H1 (cell line): ENCODE data around the gene NPIPB13. TPM values are rescaled to one million over a fixed set of nuclear protein-coding genes. Genes with fewer than 3 reads are reported as not detected.
A peak's percentile ranks its signal among the peaks of the same experiment; 100 is the strongest.
"Not testable (repeated sequence)": the region's sequence is repeated elsewhere in the genome, so short reads cannot be mapped to it uniquely, and the experiment has no call there.

Source experiments
- CTCF ChIA-PET: fragments of 300-600 bp; sonication (Branson Sonifier 250); formaldehyde crosslinking; loops from one replicate; lab custom pipeline; 2021; ENCODE audit not compliant: partially characterized antibody; lab: Charles Lee
- POLR2A ChIA-PET: fragments of 300-600 bp; sonication (Branson Sonifier 250); formaldehyde crosslinking; loops from one replicate; lab custom pipeline; 2021; ENCODE audit warnings: inconsistent platforms; ENCODE audit not compliant: partially characterized antibody; lab: Charles Lee
- DNase-seq, 2 experiments: peaks; one replicate each; pipeline versions ENCODE4 v3.0.0 to v3.0.0-alpha.2; 2010 to 2022; ENCODE audit warnings: low spot score in 2 of 2, low read depth in 1 of 2, mixed read lengths in 1 of 2
- FAIRE-seq: peaks from 2 replicates; lab custom pipeline; 2011; peaks lifted over from hg19 to GRCh38; lab: Jason Lieb, UNC
- H2AFZ ChIP-seq: 2 replicates; pipeline ENCODE4 v1.8.1; 2012; ENCODE audit warnings: low read length, inconsistent platforms
- H2AK5ac ChIP-seq: 2 replicates; pipeline ENCODE4 v1.6.1; 2013; ENCODE audit warnings: low read depth, low read length
- H2BK120ac ChIP-seq: replicated peaks from 2 replicates; pipeline ENCODE3; 2013; ENCODE audit warnings: low read depth, low read length, inconsistent platforms
- H2BK12ac ChIP-seq: 2 replicates; pipeline ENCODE4 v1.6.1; 2013; ENCODE audit warnings: low read depth, low read length
- H2BK15ac ChIP-seq: 2 replicates; pipeline ENCODE4 v1.6.1; 2013; ENCODE audit warnings: low read length
- H2BK20ac ChIP-seq: 2 replicates; pipeline ENCODE4 v1.6.1; 2013; ENCODE audit warnings: low read length
- H2BK5ac ChIP-seq: 2 replicates; pipeline ENCODE4 v1.6.1; 2013; ENCODE audit warnings: low read depth, low read length
- H3K14ac ChIP-seq: 2 replicates; pipeline ENCODE4 v1.6.1; 2013; ENCODE audit warnings: inconsistent platforms; ENCODE audit not compliant: insufficient read length
- H3K18ac ChIP-seq: 2 replicates; pipeline ENCODE4 v1.6.1; 2013; ENCODE audit warnings: low read length; ENCODE audit errors: extremely low read depth
- H3K23ac ChIP-seq: 2 replicates; pipeline ENCODE4 v1.6.1; 2013; ENCODE audit warnings: inconsistent platforms; ENCODE audit not compliant: insufficient read length
- H3K23me2 ChIP-seq: 2 replicates; pipeline ENCODE4 v1.6.1; 2013; ENCODE audit warnings: low read depth, low read length
- H3K27ac ChIP-seq: 2 replicates; pipeline ENCODE4 v1.6.1; 2011; ENCODE audit warnings: low read depth, low read length, inconsistent platforms
- H3K27me3 ChIP-seq, 4 experiments: replicated peaks in 1 of 4; 1 replicate in 1 of 4; 2 replicates in 3 of 4; pipeline versions ENCODE4 v1.6.1 to v1.8.1; 2011 to 2013; ENCODE audit warnings: low read length in 3 of 4, mild to moderate bottlenecking in 3 of 4, inconsistent platforms in 2 of 4, mixed read lengths in 2 of 4, moderate library complexity in 1 of 4; ENCODE audit not compliant: control insufficient read depth in 3 of 4, insufficient read depth in 3 of 4; ENCODE audit errors: extremely low read depth in 1 of 4
- H3K36me3 ChIP-seq, 4 experiments: 2 replicates each; pipeline versions ENCODE4 v1.6.1 to v1.8.1; 2011 to 2013; ENCODE audit warnings: mild to moderate bottlenecking in 4 of 4, low read length in 3 of 4, moderate library complexity in 2 of 4, control low read depth in 1 of 4, inconsistent platforms in 1 of 4; ENCODE audit not compliant: insufficient read depth in 4 of 4, control insufficient read depth in 2 of 4
- H3K4ac ChIP-seq: replicated peaks from 2 replicates; pipeline ENCODE3; 2013; ENCODE audit warnings: low read length, low read depth, mixed read lengths, inconsistent platforms; ENCODE audit not compliant: insufficient read length
- H3K4me1 ChIP-seq, 4 experiments: replicated peaks in 1 of 4; 1 replicate in 1 of 4; 2 replicates in 3 of 4; pipeline versions ENCODE4 v1.6.1 to v1.8.1; 2011 to 2013; ENCODE audit warnings: low read length in 3 of 4, inconsistent platforms in 2 of 4, mixed read lengths in 1 of 4; ENCODE audit not compliant: insufficient read depth in 4 of 4, control insufficient read depth in 3 of 4
- H3K4me2 ChIP-seq, 2 experiments: 2 replicates each; pipeline versions ENCODE4 v1.6.1 to v1.8.1; 2011 to 2013; ENCODE audit warnings: low read depth in 2 of 2, low read length in 2 of 2, control low read depth in 1 of 2, inconsistent platforms in 1 of 2, mild to moderate bottlenecking in 1 of 2; ENCODE audit not compliant: insufficient read depth in 1 of 2
- H3K4me3 ChIP-seq, 4 experiments: fragments of 200-600, 300-600 bp in 1 of 4; sonication (generic), shearing (Covaris generic), sonication (Bioruptor Twin) in 1 of 4; 2 replicates each; pipeline versions ENCODE4 v1.5.1 to v1.8.1; 2011 to 2016; ENCODE audit warnings: low read length in 4 of 4, low read depth in 3 of 4, control low read depth in 2 of 4, inconsistent platforms in 2 of 4, mild to moderate bottlenecking in 2 of 4, mixed read lengths in 1 of 4, moderate library complexity in 1 of 4; ENCODE audit not compliant: insufficient read depth in 2 of 4; ENCODE audit errors: extremely low read depth in 1 of 4
- H3K56ac ChIP-seq: replicated peaks from 2 replicates; pipeline ENCODE3; 2013; ENCODE audit warnings: low read depth, mild to moderate bottlenecking, mixed read lengths, low read length, inconsistent platforms; ENCODE audit not compliant: insufficient read length
- H3K79me1 ChIP-seq: 2 replicates; pipeline ENCODE4 v1.6.1; 2013; ENCODE audit warnings: low read depth, low read length, control low read depth
- H3K79me2 ChIP-seq, 2 experiments: 2 replicates each; pipeline versions ENCODE4 v1.6.1 to v1.8.1; 2012 to 2013; ENCODE audit warnings: low read length in 2 of 2, mild to moderate bottlenecking in 2 of 2, inconsistent platforms in 1 of 2; ENCODE audit not compliant: insufficient read depth in 2 of 2, control insufficient read depth in 1 of 2
- H3K9ac ChIP-seq, 4 experiments: replicated peaks in 1 of 4; 1 replicate in 1 of 4; 2 replicates in 3 of 4; pipeline versions ENCODE4 v1.6.1 to v1.8.1; 2011 to 2013; ENCODE audit warnings: low read depth in 3 of 4, low read length in 3 of 4, control low read depth in 2 of 4, mild to moderate bottlenecking in 2 of 4, moderate library complexity in 2 of 4, inconsistent platforms in 1 of 4; ENCODE audit errors: extremely low read depth in 1 of 4
- H3K9me3 ChIP-seq, 2 experiments: 2 replicates each; pipeline versions ENCODE4 v1.6.1 to v1.8.1; 2012 to 2013; ENCODE audit warnings: mild to moderate bottlenecking in 2 of 2, moderate library complexity in 2 of 2, control low read depth in 1 of 2, inconsistent platforms in 1 of 2, low read depth in 1 of 2, low read length in 1 of 2, mixed read lengths in 1 of 2; ENCODE audit not compliant: insufficient read depth in 2 of 2
- H4K20me1 ChIP-seq, 2 experiments: replicated peaks in 1 of 2; 2 replicates each; pipeline versions ENCODE3 to v1.8.1; 2011 to 2013; ENCODE audit warnings: inconsistent platforms in 2 of 2, low read length in 2 of 2, mild to moderate bottlenecking in 1 of 2; ENCODE audit not compliant: insufficient read depth in 2 of 2, control insufficient read depth in 1 of 2
- H4K5ac ChIP-seq: 2 replicates; pipeline ENCODE4 v1.6.1; 2013; ENCODE audit warnings: low read length, low read depth, mixed read lengths, inconsistent platforms; ENCODE audit not compliant: insufficient read length
- H4K8ac ChIP-seq: 2 replicates; pipeline ENCODE4 v1.8.0; 2013; ENCODE audit warnings: mild to moderate bottlenecking, moderate library complexity, low read length, inconsistent platforms; ENCODE audit not compliant: insufficient read depth; ENCODE audit errors: extremely low read depth
- H4K91ac ChIP-seq: replicated peaks from 2 replicates; pipeline ENCODE3; 2013; ENCODE audit warnings: low read length, mixed read lengths, inconsistent platforms; ENCODE audit not compliant: insufficient read length
- WGBS, 2 experiments: shearing (Covaris generic) in 1 of 2; methylation state at CpG; one replicate each; pipeline versions ENCODE4 v1.1.6 to v1.1.7; 2013 to 2015; ENCODE audit warnings: low lambda C conversion rate in 2 of 2, mixed read lengths in 2 of 2, inconsistent platforms in 1 of 2, low coverage in 1 of 2, missing lambda C conversion rate in 1 of 2; ENCODE audit not compliant: insufficient replicate concordance in 2 of 2, insufficient coverage in 1 of 2, insufficient read length in 1 of 2; ENCODE audit errors: extremely low coverage in 1 of 2, missing lambda C conversion rate in 1 of 2; 5-methylcytosine and 5-hydroxymethylcytosine counted together
- polyA plus RNA-seq, 7 experiments: library from polyadenylated mRNA; depleted of rRNA in 3 of 7; stranded (reverse) in 5 of 7; unstranded in 2 of 7; fragments of >200 nt in 5 of 7; fragments of 200-250 nt in 2 of 7; gene quantifications; 1 replicate in 5 of 7; 2 replicates in 1 of 7; 4 replicates in 1 of 7; pipeline versions ENCODE4 v1.2.1 to v1.2.3, GENCODE V29; 2011 to 2013; ENCODE audit warnings: missing spikeins in 2 of 7, mixed read lengths in 2 of 7
- total RNA-seq: library from RNA; stranded (reverse); fragmentation: NEBNext Ultra II Directional; extraction: Animal tissue kit (Norgen Biotek cat#: 25700); gene quantifications from 2 replicates; pipeline ENCODE4 v1.2.1, GENCODE V29; 2021

NPIPB13 gene
- total and polyA plus RNA-seq, 2 of the 8 experiments (the other 6 are each of a cell fraction or from before 2014, with no cell fraction given) = 4.3 to 13.5 TPM

- H3K79me2 ChIP-seq, H3K14ac ChIP-seq, H3K56ac ChIP-seq, H3K36me3 ChIP-seq, POLR2A ChIA-PET, CTCF ChIA-PET, H3K9me3 ChIP-seq, H2BK5ac ChIP-seq, H4K91ac ChIP-seq, H3K23me2 ChIP-seq, H2BK120ac ChIP-seq, H4K5ac ChIP-seq, H4K20me1 ChIP-seq, H3K4me3 ChIP-seq, H3K23ac ChIP-seq, H2AFZ ChIP-seq, H3K27ac ChIP-seq, H3K4me2 ChIP-seq, H3K4ac ChIP-seq, H2BK12ac ChIP-seq, H3K79me1 ChIP-seq, H3K27me3 ChIP-seq, DNase-seq, H2BK15ac ChIP-seq, H2BK20ac ChIP-seq, H3K18ac ChIP-seq, H2AK5ac ChIP-seq, H3K9ac ChIP-seq, H3K4me1 ChIP-seq, H4K8ac ChIP-seq: not testable (repeated sequence)
- WGBS, 2 experiments = no CpG with 5 or more reads among the region's 9 CpGs
- peak; percentile 83 for FAIRE-seq
These were observed 41.1 kb downstream of the NPIPB13 start for GRCh38 chr16:30207063-30207704.

DNA sequence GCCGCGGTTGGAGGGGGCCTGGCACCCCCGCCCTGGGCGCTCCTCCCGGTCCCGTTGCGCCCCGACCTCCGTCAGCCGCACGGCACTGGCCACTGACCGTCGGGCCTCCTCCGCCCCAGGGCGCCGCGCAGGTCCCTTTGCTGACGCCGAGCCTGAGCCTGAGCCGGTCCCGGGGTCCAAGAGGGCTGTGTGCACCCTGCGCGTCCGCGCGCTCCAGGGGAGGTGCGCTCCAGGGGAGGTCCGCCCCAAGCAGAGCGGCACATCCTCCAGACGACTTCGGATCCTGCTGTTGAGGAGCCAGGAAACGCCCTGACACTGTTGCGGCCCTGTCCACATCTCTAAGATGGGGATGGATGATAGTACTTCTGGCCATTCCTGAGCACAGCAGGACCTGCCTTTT is 42.0 kb downstream of the NPIPB13 start:
- CTCF ChIA-PET, H3K79me1 ChIP-seq: not testable (repeated sequence)

More for the DNA sequence above, 42.0 kb downstream of the NPIPB13 start:
- H2AFZ ChIP-seq, H3K9ac ChIP-seq, H2BK5ac ChIP-seq, POLR2A ChIA-PET, H3K27me3 ChIP-seq, H3K4me2 ChIP-seq, H2BK15ac ChIP-seq, H2AK5ac ChIP-seq, H2BK12ac ChIP-seq, H4K5ac ChIP-seq, H3K36me3 ChIP-seq, H3K23ac ChIP-seq, H4K8ac ChIP-seq, H3K9me3 ChIP-seq, H3K23me2 ChIP-seq, FAIRE-seq, H3K4ac ChIP-seq, H3K56ac ChIP-seq, H2BK20ac ChIP-seq, H4K20me1 ChIP-seq, H3K18ac ChIP-seq, H3K79me2 ChIP-seq, H2BK120ac ChIP-seq, H4K91ac ChIP-seq, H3K27ac ChIP-seq, DNase-seq, H3K14ac ChIP-seq, H3K4me1 ChIP-seq: not testable (repeated sequence)
- peak overlapping the region in 3 of 4 experiments; percentile 21 to 52 (median 26); a peak in 3 of 8 replicates for H3K4me3 ChIP-seq
- no CpG with 5 or more reads among the region's 33 CpGs for WGBS, 2 experiments
